ENCODE data around the gene DPP6. TPM values are rescaled to one million over a fixed set of nuclear protein-coding genes. Genes with fewer than 3 reads are reported as not detected.

The DPP6 gene
- total RNA-seq, 1 donor from 2014 or later = not detected

GRCh38 chr7:154832557-154833138 is 780.5 kb downstream of the DPP6 start:
- H3K4me1 Mint-ChIP-seq (ENCODE audit: low read depth, unreplicated experiment) = no peaks in the 10 kb centered on the region
- no peak overlapping the region for H3K4me3 Mint-ChIP-seq (ENCODE audit: unreplicated experiment)
- H3K27me3 Mint-ChIP-seq (ENCODE audit: unreplicated experiment) = peaks cover 9% of the 10 kb centered on the region
- no peak overlapping the region for H3K27ac Mint-ChIP-seq (ENCODE audit: unreplicated experiment)
- peaks cover 11% of the 10 kb centered on the region for H3K36me3 Mint-ChIP-seq (ENCODE audit: unreplicated experiment)
- no peak for DNase-seq
- no peak for TF ChIP-seq CTCF (IDR thresholded peaks at IDR 0.05; ENCODE audit: partially characterized antibody, unreplicated experiment)
- H3K9me3 Mint-ChIP-seq (ENCODE audit: unreplicated experiment) = peaks cover 27% of the 10 kb centered on the region

GRCh38 chr7:154836021-154836448 is 783.8 kb downstream of the DPP6 start:
- no peak for DNase-seq
- Mint-ChIP-seq H3K4me1 (ENCODE audit: low read depth, unreplicated experiment) (no peaks in the 10 kb centered on the region), H3K27me3 (ENCODE audit: unreplicated experiment) (peaks cover 13% of the 10 kb centered on the region), H3K36me3 (ENCODE audit: unreplicated experiment) (peaks cover 23% of the 10 kb centered on the region), H3K27ac (ENCODE audit: unreplicated experiment) (no peak overlapping the region), H3K4me3 (ENCODE audit: unreplicated experiment) (no peak overlapping the region), H3K9me3 (ENCODE audit: unreplicated experiment) (peaks cover 28% of the 10 kb centered on the region)
- no peak for TF ChIP-seq CTCF (IDR thresholded peaks at IDR 0.05; ENCODE audit: partially characterized antibody, unreplicated experiment)

DNA sequence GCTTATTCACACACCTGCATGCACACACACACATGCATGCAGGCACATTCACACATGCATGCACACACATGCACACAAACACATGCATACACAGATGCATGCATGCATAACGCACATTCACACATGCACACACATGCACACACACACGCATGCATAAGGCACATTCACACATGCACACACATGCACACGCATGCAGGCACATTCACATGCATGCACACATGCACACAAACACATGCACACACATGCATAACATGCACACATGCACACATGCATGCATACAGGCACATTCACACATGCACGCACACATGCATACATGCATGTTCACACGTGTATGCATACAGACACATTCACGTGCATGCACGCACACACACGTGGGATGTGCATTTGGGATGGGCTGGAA is 784.9 kb downstream of the DPP6 start:
- Mint-ChIP-seq H3K9me3 (ENCODE audit: unreplicated experiment) (peaks cover 26% of the 10 kb centered on the region), H3K27me3 (ENCODE audit: unreplicated experiment) (peaks cover 13% of the 10 kb centered on the region), H3K27ac (ENCODE audit: unreplicated experiment) (no peak overlapping the region), H3K4me1 (ENCODE audit: low read depth, unreplicated experiment) (no peaks in the 10 kb centered on the region), H3K36me3 (ENCODE audit: unreplicated experiment) (peaks cover 23% of the 10 kb centered on the region), H3K4me3 (ENCODE audit: unreplicated experiment) (no peak overlapping the region)
- TF ChIP-seq CTCF (IDR thresholded peaks at IDR 0.05; ENCODE audit: partially characterized antibody, unreplicated experiment) = no peak
- no peak for DNase-seq

DNA sequence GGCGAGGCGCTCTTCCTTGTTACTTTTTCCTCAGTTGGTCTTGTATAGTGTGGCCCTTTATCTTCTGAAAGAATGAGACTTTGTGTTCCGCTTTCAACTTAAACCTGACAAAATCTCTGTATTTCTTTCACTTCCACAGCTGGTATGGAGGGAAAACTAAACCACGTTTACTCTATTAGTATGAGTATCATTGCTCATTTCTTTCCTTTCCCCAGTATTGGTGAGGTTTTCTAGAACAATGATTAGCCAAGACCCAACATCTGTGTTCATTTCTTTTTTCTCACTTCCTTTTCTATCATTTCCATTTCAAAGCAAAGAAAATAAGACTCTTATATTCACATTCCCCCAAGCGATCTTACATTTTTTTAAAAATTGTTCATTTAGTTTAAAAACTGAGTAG is 785.4 kb downstream of the DPP6 start:
- peaks cover 24% of the 10 kb centered on the region for H3K9me3 Mint-ChIP-seq (ENCODE audit: unreplicated experiment)
- no peak overlapping the region for H3K4me3 Mint-ChIP-seq (ENCODE audit: unreplicated experiment)
- H3K27me3 Mint-ChIP-seq (ENCODE audit: unreplicated experiment) = peaks cover 13% of the 10 kb centered on the region
- H3K36me3 Mint-ChIP-seq (ENCODE audit: unreplicated experiment) = peaks cover 25% of the 10 kb centered on the region
- no peak overlapping the region for H3K27ac Mint-ChIP-seq (ENCODE audit: unreplicated experiment)
- no peak for TF ChIP-seq CTCF (IDR thresholded peaks at IDR 0.05; ENCODE audit: partially characterized antibody, unreplicated experiment)
- DNase-seq = no peak
- H3K4me1 Mint-ChIP-seq (ENCODE audit: low read depth, unreplicated experiment) = no peaks in the 10 kb centered on the region

GRCh38 chr7:154840086-154840485 is 787.9 kb downstream of the DPP6 start:
- Mint-ChIP-seq H3K9me3 (ENCODE audit: unreplicated experiment) (peaks cover 14% of the 10 kb centered on the region), H3K36me3 (ENCODE audit: unreplicated experiment) (peaks cover 16% of the 10 kb centered on the region), H3K27me3 (ENCODE audit: unreplicated experiment) (peaks cover 6% of the 10 kb centered on the region), H3K27ac (ENCODE audit: unreplicated experiment) (no peak overlapping the region), H3K4me1 (ENCODE audit: low read depth, unreplicated experiment) (no peaks in the 10 kb centered on the region), H3K4me3 (ENCODE audit: unreplicated experiment) (no peak overlapping the region)
- no peak for DNase-seq
- no peak for TF ChIP-seq CTCF (IDR thresholded peaks at IDR 0.05; ENCODE audit: partially characterized antibody, unreplicated experiment)

All from glutamatergic neuron (in vitro differentiated cells).